ENCODE results near the gene PRSS21.

Gene PRSS21

DNA sequence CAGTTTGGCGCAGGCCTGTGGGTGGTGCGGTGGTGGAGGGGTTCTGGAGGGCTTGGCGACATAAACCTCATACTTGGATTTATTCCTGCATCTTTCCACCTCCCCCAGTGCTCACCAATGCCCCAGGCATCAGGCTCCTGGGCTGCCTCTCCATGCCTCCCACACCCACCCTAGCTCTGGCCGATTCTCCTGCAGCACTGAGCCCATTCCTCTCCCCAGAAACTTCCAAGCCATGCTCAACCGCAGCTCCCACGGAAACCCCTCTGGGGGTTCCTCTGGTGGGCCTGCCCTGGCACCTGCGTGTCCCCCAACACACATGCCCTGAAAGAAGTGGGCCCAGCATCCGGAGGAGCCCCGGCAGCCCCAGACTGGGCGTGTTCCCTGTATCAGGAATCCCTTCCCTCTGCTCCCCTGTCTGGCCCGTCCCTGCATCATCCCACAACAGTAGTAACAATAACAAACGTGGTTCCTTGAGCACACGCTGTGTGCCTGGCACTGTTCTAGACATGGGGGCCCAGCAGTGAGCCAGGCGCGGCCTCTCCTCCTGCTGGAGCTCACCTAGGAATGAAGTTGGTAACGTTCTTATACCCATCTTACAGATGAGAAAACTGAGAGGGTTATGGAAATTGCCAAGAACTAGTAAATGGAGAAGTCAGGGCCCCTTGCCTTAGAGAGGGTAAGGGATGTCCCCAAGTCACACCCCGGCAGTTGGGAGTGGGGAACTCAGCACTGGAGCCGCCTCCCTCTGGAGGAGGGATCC lies 2.3 kb downstream of the PRSS21 start:
- TF ChIP-seq, protein P1, sequence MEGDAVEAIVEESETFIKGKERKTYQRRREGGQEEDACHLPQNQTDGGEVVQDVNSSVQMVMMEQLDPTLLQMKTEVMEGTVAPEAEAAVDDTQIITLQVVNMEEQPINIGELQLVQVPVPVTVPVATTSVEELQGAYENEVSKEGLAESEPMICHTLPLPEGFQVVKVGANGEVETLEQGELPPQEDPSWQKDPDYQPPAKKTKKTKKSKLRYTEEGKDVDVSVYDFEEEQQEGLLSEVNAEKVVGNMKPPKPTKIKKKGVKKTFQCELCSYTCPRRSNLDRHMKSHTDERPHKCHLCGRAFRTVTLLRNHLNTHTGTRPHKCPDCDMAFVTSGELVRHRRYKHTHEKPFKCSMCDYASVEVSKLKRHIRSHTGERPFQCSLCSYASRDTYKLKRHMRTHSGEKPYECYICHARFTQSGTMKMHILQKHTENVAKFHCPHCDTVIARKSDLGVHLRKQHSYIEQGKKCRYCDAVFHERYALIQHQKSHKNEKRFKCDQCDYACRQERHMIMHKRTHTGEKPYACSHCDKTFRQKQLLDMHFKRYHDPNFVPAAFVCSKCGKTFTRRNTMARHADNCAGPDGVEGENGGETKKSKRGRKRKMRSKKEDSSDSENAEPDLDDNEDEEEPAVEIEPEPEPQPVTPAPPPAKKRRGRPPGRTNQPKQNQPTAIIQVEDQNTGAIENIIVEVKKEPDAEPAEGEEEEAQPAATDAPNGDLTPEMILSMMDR (IDR thresholded peaks at IDR 0.05; ENCODE audit: insufficient read depth, low read length, poor library complexity, severe bottlenecking): no peak
- DNase-seq (ENCODE audit: extremely low read depth, insufficient read length): no peak
- no peaks in the 10 kb centered on the region for H3K36me3 ChIP-seq (ENCODE audit: control insufficient read depth, insufficient read depth, low read length)
- H3K27me3 ChIP-seq (replicated peaks; ENCODE audit: control insufficient read depth, insufficient read depth, low read length): peaks cover 2% of the 10 kb centered on the region; the same call in 1 of the 2 replicates
- H3K4me3 ChIP-seq (replicated peaks; ENCODE audit: low read depth, low read length): no peak overlapping the region

DNA sequence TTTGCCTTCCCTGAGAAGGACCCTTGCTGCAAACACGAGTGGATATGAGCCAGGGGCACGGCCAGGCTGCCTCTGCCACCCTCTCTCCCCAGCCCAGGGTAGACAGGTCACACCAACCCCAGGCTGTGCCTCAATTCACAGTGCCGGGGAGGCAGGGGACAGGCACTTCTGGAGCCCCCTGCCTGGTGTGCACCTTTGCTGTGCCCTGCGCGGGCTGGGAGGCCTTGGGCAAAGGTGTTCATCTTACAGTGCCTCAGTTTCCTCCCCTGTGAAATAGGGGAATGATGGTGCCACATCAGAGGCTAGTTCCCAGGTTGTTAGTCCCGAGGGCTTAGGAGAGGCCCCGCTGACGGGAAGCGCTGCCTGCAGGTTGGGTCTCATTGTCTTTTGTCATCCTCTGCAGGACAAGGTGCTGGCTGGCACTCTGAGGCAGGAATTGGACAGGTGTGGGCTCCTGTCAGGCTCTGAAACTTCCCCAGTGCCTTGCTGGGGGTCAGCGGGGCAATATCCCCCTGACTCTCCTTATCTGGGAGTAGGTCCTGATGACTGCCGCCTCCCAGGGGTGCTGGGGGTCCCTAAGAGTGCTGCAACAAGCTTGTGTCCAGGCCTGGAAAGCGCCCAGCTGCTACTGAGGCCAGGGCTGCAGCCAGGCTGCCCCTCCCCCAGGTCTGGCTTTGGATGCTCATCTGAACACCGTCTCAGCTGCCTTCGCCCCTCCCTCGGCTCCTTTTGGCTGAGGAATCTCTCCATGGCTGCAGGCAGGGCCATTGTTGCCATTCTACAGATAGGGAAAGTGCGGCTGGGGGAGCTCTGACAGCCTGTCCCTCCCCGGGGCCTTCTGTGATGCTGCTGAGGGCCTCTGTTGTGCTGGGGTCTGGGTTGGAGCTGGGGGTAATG lies 3.1 kb downstream of the PRSS21 start:
- no peak for DNase-seq (ENCODE audit: extremely low read depth, insufficient read length)
- TF ChIP-seq, protein P1 (IDR thresholded peaks at IDR 0.05; ENCODE audit: insufficient read depth, low read length, poor library complexity, severe bottlenecking): no peak
- Histone ChIP-seq H3K36me3 (ENCODE audit: control insufficient read depth, insufficient read depth, low read length) (no peaks in the 10 kb centered on the region), H3K27me3 (replicated peaks; ENCODE audit: control insufficient read depth, insufficient read depth, low read length) (peaks cover 2% of the 10 kb centered on the region; the same call in 1 of the 2 replicates), H3K4me3 (replicated peaks; ENCODE audit: low read depth, low read length) (no peak overlapping the region)

DNA sequence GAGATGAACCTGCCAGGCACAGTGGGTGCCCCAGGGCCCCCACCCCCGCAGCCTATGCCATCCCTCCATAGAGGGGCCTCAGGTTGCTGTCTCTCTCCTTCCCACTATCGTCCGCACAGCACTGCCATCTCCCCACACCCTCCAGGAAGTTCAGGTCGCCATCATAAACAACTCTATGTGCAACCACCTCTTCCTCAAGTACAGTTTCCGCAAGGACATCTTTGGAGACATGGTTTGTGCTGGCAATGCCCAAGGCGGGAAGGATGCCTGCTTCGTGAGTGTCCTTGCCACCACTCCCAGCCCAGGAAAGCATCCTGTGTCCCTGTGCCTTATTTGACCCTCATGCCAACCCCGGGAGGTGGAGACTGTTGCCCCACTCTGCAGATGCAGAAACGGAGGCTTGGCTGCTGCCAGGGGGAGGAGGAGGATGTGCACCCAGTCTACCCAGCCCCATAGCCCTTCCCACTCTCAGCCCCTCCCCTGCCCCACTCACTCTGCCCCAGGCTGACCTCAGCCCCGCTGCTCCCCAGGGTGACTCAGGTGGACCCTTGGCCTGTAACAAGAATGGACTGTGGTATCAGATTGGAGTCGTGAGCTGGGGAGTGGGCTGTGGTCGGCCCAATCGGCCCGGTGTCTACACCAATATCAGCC lies 3.9 kb downstream of the PRSS21 start:
- H3K27me3 ChIP-seq (replicated peaks; ENCODE audit: control insufficient read depth, insufficient read depth, low read length): peaks cover 2% of the 10 kb centered on the region; the same call in 1 of the 2 replicates
- H3K4me3 ChIP-seq (replicated peaks; ENCODE audit: low read depth, low read length): no peak overlapping the region
- TF ChIP-seq, protein P1 (IDR thresholded peaks at IDR 0.05; ENCODE audit: insufficient read depth, low read length, poor library complexity, severe bottlenecking): no peak
- no peaks in the 10 kb centered on the region for H3K36me3 ChIP-seq (ENCODE audit: control insufficient read depth, insufficient read depth, low read length)
- DNase-seq (ENCODE audit: extremely low read depth, insufficient read length): no peak

DNA sequence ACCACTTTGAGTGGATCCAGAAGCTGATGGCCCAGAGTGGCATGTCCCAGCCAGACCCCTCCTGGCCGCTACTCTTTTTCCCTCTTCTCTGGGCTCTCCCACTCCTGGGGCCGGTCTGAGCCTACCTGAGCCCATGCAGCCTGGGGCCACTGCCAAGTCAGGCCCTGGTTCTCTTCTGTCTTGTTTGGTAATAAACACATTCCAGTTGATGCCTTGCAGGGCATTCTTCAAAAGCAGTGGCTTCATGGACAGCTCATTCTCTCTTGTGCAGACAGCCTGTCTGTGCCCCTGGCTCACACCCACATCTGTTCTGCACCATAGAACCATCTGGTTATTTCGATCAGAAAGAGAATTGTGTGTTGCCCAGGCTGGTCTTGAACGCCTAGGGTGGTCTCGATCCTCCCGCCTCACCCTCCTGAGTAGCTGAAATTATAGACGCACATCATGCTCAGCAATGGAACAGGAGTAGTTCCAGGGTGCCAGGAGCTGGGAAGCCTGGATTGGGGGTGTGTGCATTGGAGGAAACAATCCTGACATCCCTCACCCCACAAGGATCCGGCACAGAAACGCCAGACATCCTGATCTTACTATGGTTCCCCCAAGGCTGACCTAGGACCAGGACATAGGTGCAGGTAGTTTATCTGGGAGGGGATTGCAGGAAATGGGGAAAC lies 4.6 kb downstream of the PRSS21 start:
- Histone ChIP-seq H3K27me3 (replicated peaks; ENCODE audit: control insufficient read depth, insufficient read depth, low read length) (peaks cover 2% of the 10 kb centered on the region; the same call in 1 of the 2 replicates), H3K4me3 (replicated peaks; ENCODE audit: low read depth, low read length) (no peak overlapping the region), H3K36me3 (ENCODE audit: control insufficient read depth, insufficient read depth, low read length) (no peaks in the 10 kb centered on the region)
- TF ChIP-seq, protein P1 (IDR thresholded peaks at IDR 0.05; ENCODE audit: insufficient read depth, low read length, poor library complexity, severe bottlenecking): no peak
- no peak for DNase-seq (ENCODE audit: extremely low read depth, insufficient read length)

DNA sequence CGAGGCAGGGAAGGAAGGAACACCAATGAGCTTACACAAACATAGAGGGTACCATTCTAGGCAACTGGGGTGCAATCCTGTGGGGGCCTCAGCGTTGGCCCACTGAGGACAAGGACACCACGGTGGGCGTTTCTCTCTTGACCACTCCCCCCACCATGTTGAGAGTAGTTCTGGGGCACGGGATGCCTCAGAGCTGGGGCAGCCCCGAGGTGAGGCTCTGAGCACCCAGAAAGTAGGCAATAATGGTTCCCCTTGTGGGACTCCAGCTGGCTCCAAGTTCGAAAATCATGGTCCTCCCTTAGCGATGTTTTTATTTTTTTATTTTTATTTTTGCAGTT lies 5.1 kb downstream of the PRSS21 start:
- Histone ChIP-seq H3K4me3 (replicated peaks; ENCODE audit: low read depth, low read length) (no peak overlapping the region), H3K27me3 (replicated peaks; ENCODE audit: control insufficient read depth, insufficient read depth, low read length) (peaks cover 2% of the 10 kb centered on the region; the same call in 1 of the 2 replicates), H3K36me3 (ENCODE audit: control insufficient read depth, insufficient read depth, low read length) (no peaks in the 10 kb centered on the region)
- TF ChIP-seq, protein P1 (IDR thresholded peaks at IDR 0.05; ENCODE audit: insufficient read depth, low read length, poor library complexity, severe bottlenecking): no peak
- DNase-seq (ENCODE audit: extremely low read depth, insufficient read length): no peak
